Effector memory CD8-positive, alpha-beta T cell (primary cell): ENCODE results near the gene THSD8.
A peak's percentile ranks its signal among the peaks of the same experiment; 100 is the strongest.
"Not testable (repeated sequence)": the region's sequence is repeated elsewhere in the genome, so short reads cannot be mapped to it uniquely, and the experiment has no call there.

Experiments
- ATAC-seq: fragments of 150-1000 bp; cut with Tn5 transposase; replicated peaks from 2 replicates; pipeline ENCODE4 v1.10.0; 2021; ENCODE audit warnings: mild to moderate bottlenecking, moderate library complexity
- DNase-seq, 3 experiments: peaks; one replicate each; pipeline ENCODE4 v3.0.0; 2021
- H3K27ac Mint-ChIP-seq, 2 donors: one replicate each; pipeline ENCODE4 v1.8.0; 2022; ENCODE audit warnings: mild to moderate bottlenecking in 2 of 2, mixed read lengths in 2 of 2, moderate library complexity in 2 of 2
- H3K27me3 Mint-ChIP-seq, 2 donors: one replicate each; pipeline ENCODE4 v1.8.0; 2022; ENCODE audit warnings: mixed read lengths in 2 of 2
- H3K36me3 Mint-ChIP-seq: one replicate; pipeline ENCODE4 v1.8.0; 2022; ENCODE audit warnings: mild to moderate bottlenecking, moderate library complexity, mixed read lengths; ENCODE audit not compliant: insufficient read depth
- H3K4me1 Mint-ChIP-seq, 2 donors: one replicate each; pipeline ENCODE4 v1.8.0; 2022; ENCODE audit warnings: low read depth in 2 of 2, mixed read lengths in 2 of 2
- H3K4me3 Mint-ChIP-seq, 2 donors: one replicate each; pipeline ENCODE4 v1.8.0; 2022; ENCODE audit warnings: mild to moderate bottlenecking in 2 of 2, mixed read lengths in 2 of 2, moderate library complexity in 2 of 2
- H3K9me3 Mint-ChIP-seq, 2 donors: one replicate each; pipeline ENCODE4 v1.8.0; 2022; ENCODE audit warnings: mixed read lengths in 2 of 2

Gene THSD8

GRCh38 chr19:12800923-12801465 lies 875 bp upstream of the THSD8 start:
- DNase-seq, result no peak
- ATAC-seq, result no peak
- Mint-ChIP-seq H3K4me1 (peaks cover 21 to 26% of the 10 kb centered on the region in 2 donors), H3K4me3 (peak overlapping the region; percentile 83 to 85), H3K9me3 (no peaks in the 10 kb centered on the region), H3K27ac (peak overlapping the region; percentile 54 to 75), H3K27me3 (no peaks in the 10 kb centered on the region), H3K36me3 (peaks cover 44% of the 10 kb centered on the region)

GRCh38 chr19:12802267-12803106 lies 618 bp downstream of the THSD8 start:
- DNase-seq (no peak), ATAC-seq (no peak)
- H3K4me3 Mint-ChIP-seq, result peak overlapping the region; percentile 83 to 85
- no peak overlapping the region for H3K27ac Mint-ChIP-seq
- no peaks in the 10 kb centered on the region for H3K9me3 Mint-ChIP-seq
- H3K36me3 Mint-ChIP-seq, result peaks cover 35% of the 10 kb centered on the region
- H3K27me3 Mint-ChIP-seq, result no peaks in the 10 kb centered on the region
- peaks cover 25 to 32% of the 10 kb centered on the region in 2 donors for H3K4me1 Mint-ChIP-seq

DNA sequence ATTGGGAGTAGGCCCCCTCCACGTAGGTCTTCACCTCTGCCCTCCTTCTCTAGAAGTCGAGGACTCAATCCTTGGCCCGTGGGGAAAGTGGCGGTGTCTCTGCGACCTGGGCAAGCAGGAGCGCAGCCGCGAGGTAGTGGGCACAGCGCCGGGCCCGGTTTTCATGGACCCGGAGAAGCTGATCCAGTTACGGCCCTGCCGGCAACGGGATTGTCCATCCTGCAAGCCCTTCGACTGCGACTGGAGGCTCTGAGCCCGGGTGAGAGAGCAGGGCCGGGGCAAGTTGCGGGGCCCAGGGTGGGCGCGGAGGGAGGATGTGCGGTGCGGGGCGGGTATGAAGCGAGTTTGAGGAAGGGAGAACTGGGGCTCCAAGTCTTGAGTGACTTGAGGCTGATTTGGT lies 2.2 kb downstream of the THSD8 start:
- Mint-ChIP-seq H3K27me3 (no peaks in the 10 kb centered on the region), H3K27ac (no peak overlapping the region)

GRCh38 chr19:12806242-12807081 lies 4.6 kb downstream of the THSD8 start, which contains the start of gene RNASEH2A:
TSS of gene RNASEH2A (plus strand) at chr19:12806584. CDS start at chr19:12806674, 90 bp downstream.
- DNase-seq (peak; percentile 80 to 84 (median 82)), ATAC-seq (peak; percentile 90)
- peaks cover 18% of the 10 kb centered on the region for H3K36me3 Mint-ChIP-seq
- peaks cover 23 to 24% of the 10 kb centered on the region in 2 donors for H3K4me1 Mint-ChIP-seq
- peak within 1 kb of the TSS; percentile 93 to 97 for H3K4me3 Mint-ChIP-seq
- no peaks in the 10 kb centered on the region for H3K27me3 Mint-ChIP-seq
- H3K27ac Mint-ChIP-seq, result peak within 1 kb of the TSS; percentile 81 to 95
- H3K9me3 Mint-ChIP-seq, result no peaks in the 10 kb centered on the region

More for the DNA sequence above, 2.2 kb downstream of the THSD8 start:
- H3K36me3 Mint-ChIP-seq, result peaks cover 28% of the 10 kb centered on the region
- peak overlapping the region in 1 of 2 donors; percentile 17 for H3K4me3 Mint-ChIP-seq
- DNase-seq (no peak), ATAC-seq (no peak)
- H3K9me3 Mint-ChIP-seq, result no peaks in the 10 kb centered on the region
- H3K4me1 Mint-ChIP-seq, result peaks cover 29 to 33% of the 10 kb centered on the region in 2 donors

DNA sequence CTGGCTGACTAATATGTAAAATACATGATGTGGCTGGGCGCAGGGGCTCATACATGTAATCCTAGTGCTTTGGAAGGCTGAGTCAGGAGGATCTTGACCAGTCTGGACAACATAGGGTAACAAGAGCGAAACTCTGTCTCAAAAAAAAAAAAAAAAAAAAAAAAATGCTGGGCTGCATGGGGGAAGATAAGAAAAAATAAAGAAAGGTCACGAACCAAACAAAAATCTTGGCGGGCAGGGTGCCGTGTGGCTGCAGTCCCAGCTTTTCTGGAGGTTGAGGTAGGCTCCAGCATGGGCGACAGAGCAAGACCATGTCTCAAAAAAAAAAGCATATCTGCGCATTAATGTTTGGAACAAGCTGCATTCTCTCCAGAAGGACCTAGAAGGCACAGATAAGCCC lies 13.2 kb downstream of the THSD8 start:
- H3K36me3 Mint-ChIP-seq, result peaks cover 19% of the 10 kb centered on the region
- DNase-seq, result no peak
- H3K27me3 Mint-ChIP-seq, result no peaks in the 10 kb centered on the region
- no peaks in the 10 kb centered on the region for H3K4me1 Mint-ChIP-seq
- no peaks in the 10 kb centered on the region for H3K9me3 Mint-ChIP-seq
- no peak for ATAC-seq
- H3K4me3 Mint-ChIP-seq, result no peak overlapping the region
- H3K27ac Mint-ChIP-seq, result no peak overlapping the region

GRCh38 chr19:12817188-12817587 lies 15.3 kb downstream of the THSD8 start:
- H3K27me3 Mint-ChIP-seq, H3K4me3 Mint-ChIP-seq, H3K27ac Mint-ChIP-seq, DNase-seq, H3K9me3 Mint-ChIP-seq, ATAC-seq, H3K4me1 Mint-ChIP-seq: not testable (repeated sequence)
- H3K36me3 Mint-ChIP-seq, result peaks cover 12% of the 10 kb centered on the region

DNA sequence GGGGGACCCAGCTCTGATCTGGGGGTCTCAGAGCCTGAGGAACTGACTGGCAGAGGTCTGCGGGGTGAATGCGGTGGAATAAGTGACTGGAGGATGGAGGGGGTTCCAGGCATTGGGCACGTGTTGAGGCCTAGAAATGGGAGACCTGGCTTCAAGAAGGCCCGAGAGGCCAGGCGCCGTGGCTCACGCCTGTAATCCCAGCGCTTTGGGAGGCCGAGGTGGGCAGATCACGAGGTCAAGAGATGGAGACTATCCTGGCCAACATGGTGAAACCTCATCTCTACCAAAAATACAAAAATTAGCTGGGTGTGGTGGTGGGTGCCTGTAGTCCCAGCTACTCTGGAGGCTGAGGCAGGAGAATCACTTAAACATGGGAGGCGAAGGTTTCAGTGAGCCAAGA lies 15.9 kb downstream of the THSD8 start:
- H3K4me1 Mint-ChIP-seq, DNase-seq, H3K36me3 Mint-ChIP-seq, H3K27me3 Mint-ChIP-seq, H3K9me3 Mint-ChIP-seq, ATAC-seq, H3K4me3 Mint-ChIP-seq: not testable (repeated sequence)
- H3K27ac Mint-ChIP-seq, result peak overlapping the region in 1 of 2 donors; percentile 26

- H3K9me3 Mint-ChIP-seq, result peaks cover 0 to 2% of the 10 kb centered on the region in 2 donors
Measured at GRCh38 chr19:12821761-12822160, 19.9 kb downstream of the THSD8 start.

GRCh38 chr19:12825254-12826131 lies 23.6 kb downstream of the THSD8 start:
- DNase-seq (no peak), ATAC-seq (no peak)
- no peak overlapping the region for H3K4me3 Mint-ChIP-seq
- peaks cover 57 to 69% of the 10 kb centered on the region in 2 donors for H3K27me3 Mint-ChIP-seq
- peaks cover 0 to 2% of the 10 kb centered on the region in 2 donors for H3K9me3 Mint-ChIP-seq
- peak overlapping the region in 1 of 2 donors; percentile 25 for H3K27ac Mint-ChIP-seq
- H3K36me3 Mint-ChIP-seq, result no peaks in the 10 kb centered on the region
- H3K4me1 Mint-ChIP-seq, result peaks cover 3 to 5% of the 10 kb centered on the region in 2 donors

More at GRCh38 chr19:12821761-12822160, 19.9 kb downstream of the THSD8 start:
- H3K4me1 Mint-ChIP-seq, result peaks cover 3 to 5% of the 10 kb centered on the region in 2 donors
- peaks cover 23 to 32% of the 10 kb centered on the region in 2 donors for H3K27me3 Mint-ChIP-seq
- H3K36me3 Mint-ChIP-seq, result no peaks in the 10 kb centered on the region
- H3K27ac Mint-ChIP-seq, result no peak overlapping the region
- H3K4me3 Mint-ChIP-seq, result no peak overlapping the region
- ATAC-seq (no peak), DNase-seq (no peak)

GRCh38 chr19:12828494-12828893 lies 26.6 kb downstream of the THSD8 start:
- Mint-ChIP-seq H3K9me3 (no peaks in the 10 kb centered on the region), H3K4me3 (no peak overlapping the region), H3K27ac (no peak overlapping the region), H3K36me3 (peaks cover 10% of the 10 kb centered on the region), H3K4me1 (peaks cover 15 to 22% of the 10 kb centered on the region in 2 donors), H3K27me3 (peaks cover 82 to 89% of the 10 kb centered on the region in 2 donors)
- DNase-seq (no peak), ATAC-seq (no peak)

DNA sequence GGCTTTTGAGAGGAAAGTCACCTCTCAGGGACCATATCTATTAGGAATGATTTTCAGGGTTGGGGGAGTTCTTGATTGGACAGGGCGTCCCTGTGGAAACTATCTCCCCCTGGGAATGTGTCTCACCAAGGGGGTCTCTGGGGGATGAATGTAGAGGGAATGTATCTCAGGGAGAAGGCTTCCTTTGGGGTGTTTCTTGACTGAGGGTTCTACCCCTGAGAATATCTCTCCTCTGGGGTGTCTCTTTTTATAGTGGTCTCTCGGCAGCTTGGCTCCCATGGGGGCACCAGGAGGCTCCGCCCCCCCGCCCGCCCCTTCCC lies 31.5 kb downstream of the THSD8 start:
- H3K27ac Mint-ChIP-seq, result no peak overlapping the region
- ATAC-seq (no peak), DNase-seq (no peak)
- no peaks in the 10 kb centered on the region for H3K9me3 Mint-ChIP-seq
- peak overlapping the region; percentile 67 to 70 for H3K4me3 Mint-ChIP-seq
- H3K4me1 Mint-ChIP-seq, result peaks cover 17 to 22% of the 10 kb centered on the region in 2 donors
- H3K36me3 Mint-ChIP-seq, result peaks cover 10% of the 10 kb centered on the region
- H3K27me3 Mint-ChIP-seq, result peaks cover 69 to 91% of the 10 kb centered on the region in 2 donors

GRCh38 chr19:12833738-12834565 lies 32.1 kb downstream of the THSD8 start:
- DNase-seq (no peak), ATAC-seq (peak; percentile 39)
- Mint-ChIP-seq H3K27me3 (peaks cover 69 to 91% of the 10 kb centered on the region in 2 donors), H3K9me3 (no peaks in the 10 kb centered on the region), H3K4me1 (peaks cover 21 to 28% of the 10 kb centered on the region in 2 donors), H3K4me3 (peak overlapping the region; percentile 67 to 68), H3K27ac (no peak overlapping the region), H3K36me3 (peaks cover 10% of the 10 kb centered on the region)
